NOMO-1 treated with DMSO at 0.1 percent for 48 hours (cell line): ENCODE measurements around the gene KLHDC7A.
"Not testable (repeated sequence)": the region's sequence is repeated elsewhere in the genome, so short reads cannot be mapped to it uniquely, and the experiment has no call there.

Source experiments
- DNase-seq: peaks from one replicate; lab custom pipeline; 2025; ENCODE audit not compliant: unreplicated experiment; lab: John Stamatoyannopoulos, UW

Gene KLHDC7A

DNA sequence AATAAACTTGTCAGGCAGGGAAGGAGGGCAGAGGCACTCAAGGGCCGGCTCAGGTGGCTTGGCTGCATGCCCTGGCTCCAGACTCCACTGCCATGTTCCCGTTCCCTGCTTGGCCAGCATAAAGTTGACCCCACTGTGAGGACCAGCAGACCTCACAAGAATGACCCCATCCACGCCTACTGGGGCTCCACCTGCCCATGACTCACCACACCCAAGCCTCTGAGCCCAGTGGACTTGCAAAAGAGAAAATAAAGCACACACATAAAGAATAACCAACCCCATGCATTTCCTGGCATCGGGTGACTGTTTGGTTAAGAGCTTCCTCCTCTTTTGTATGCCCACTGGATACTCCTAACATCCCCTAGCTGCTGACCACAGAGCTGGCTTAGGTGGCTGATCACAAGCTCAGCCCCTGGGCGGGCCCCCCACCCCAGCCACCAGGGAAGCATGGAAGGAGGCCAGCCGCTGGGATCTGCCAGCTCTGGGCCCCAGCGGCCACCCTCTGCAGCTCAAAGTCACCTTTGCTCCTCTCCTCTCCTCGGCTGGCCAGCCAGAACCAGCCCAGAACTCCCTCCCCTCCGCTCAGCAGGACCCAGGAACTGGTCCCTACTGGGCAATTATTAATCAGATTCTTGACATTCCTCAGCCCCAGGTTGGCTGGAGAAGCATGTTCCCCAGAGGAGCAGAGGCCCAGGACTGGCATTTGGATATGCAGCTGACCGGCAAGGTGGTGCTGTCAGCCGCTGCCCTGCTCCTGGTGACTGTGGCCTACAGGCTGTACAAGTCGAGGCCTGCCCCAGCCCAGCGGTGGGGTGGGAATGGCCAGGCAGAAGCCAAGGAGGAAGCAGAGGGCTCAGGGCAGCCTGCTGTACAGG lies at the start of gene KLHDC7A:
Gene KLHDC7A, plus strand, starts transcription at position 616 of the 875 bp plus-strand sequence. Its CDS starts 52 bp downstream, at position 668.
- no peak for DNase-seq

DNA sequence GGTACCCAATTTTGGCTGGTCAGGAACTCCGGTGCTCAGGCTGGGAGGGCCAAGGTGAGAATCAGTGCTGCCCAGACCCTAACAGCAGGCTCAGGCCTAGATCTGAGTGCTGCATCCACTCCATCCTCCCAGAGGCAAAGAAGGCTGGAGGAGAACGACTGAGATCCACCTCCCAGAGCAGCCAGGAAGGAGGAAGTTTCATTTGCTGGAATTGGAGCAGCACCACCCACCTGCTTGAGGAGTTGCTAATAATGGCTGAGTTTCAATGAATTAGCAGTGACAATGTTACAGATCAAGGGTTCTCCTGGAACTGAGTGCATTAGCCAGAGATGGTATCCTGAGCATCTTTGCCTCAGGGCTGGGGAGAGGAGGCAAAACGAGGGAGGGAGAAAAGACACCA lies 46.7 kb upstream of the KLHDC7A start:
- DNase-seq = no peak

DNA sequence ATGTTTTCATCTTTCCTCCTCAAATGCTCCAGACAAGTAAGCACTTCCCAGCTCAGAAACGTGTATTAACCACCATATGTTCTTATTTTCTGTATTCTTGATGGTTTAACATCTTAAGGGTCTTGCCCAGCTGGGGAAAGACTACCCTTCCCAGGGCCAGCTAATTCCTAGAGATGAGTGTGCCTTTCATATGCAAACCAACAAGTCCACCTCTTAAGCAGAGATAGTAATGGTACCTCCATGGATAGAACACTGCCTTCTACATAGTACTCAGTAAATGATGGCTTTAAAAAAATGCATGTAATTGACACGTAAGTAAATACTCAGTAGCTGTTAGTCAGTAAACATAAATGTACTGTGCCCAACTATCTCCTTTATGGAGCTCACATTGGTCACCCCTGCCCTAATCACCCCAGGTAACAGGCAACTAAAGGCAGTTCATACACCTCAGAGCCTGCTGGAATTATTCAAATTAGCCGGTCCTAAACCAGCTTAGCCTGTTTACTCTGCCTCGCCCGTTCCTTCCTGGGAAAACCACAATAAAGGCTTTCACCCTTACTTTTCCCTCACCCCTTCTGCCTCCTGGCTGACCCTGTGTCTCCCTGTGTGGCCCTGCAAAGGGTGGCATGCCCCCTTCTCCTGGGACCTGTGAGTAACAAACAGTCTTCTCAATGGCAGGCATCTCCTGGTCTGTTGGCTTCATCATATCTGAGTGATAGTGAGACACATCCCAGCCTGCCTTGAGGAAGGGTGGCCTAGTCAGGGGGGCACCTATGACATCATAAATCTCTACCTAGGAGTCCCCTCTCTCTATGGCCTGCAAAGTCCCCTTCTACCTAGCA lies 40.1 kb upstream of the KLHDC7A start:
- DNase-seq = no peak

DNA sequence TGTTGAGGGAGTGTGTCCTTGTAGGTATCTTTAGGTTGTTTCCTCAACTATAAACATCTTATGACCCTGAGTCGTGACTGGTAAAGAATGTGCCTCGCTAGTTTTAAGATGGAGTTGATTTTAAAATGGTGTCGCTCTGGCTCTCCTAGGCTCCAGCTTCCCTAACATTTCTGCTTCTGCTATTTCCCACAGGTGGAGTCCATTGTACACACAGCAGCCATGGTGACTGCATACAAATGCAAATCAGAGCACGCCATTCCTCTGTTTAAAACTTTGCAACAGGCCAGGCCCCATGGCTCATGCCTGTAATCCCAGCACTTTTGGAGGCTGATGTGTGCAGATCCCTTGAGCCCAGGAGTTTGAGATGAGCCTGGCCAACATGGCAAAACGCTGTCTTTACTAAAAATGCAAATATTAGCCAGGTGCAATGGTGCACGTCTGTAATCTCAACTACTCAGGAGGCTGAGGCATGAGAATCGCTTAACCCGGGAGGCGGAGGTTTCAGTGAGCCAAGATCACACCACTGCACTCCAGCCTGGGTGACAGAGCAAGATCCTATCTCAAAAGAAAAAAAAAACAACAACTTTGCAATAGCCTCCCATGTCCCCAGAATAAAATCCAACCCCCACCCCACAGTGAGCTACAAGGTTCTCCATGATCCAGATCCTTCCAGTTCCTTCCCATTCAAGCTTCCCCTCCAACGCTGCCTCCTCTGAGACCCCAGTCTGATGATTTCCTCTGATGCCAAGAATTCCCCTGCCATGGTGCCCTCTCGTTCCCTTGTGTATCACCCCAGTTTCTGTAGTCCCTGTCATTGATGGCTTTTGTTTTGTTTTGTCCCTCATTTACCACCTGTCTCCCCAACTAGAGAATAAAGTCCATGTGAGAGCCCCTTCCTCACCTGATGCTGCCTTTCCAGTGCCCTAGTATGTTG lies 36.9 kb upstream of the KLHDC7A start:
- DNase-seq = no peak

DNA sequence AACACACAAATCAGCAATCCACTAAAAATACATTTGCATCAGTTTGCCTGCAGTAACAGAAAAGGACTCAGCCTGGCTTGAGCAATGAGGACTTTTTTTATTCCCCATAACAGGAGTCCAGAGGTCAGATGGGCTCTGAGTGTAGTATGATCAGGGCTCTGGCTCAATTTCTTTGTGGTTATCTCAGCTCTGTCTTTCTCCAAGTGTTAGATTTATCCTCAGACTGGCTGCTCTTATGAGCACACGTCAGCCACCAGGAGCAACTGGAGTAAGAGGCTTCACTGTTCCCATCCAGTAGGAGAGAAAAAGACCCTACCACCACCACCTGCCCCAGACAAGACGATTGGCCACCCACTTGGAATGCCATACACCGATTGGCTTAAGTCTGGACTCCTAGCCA lies 36.2 kb upstream of the KLHDC7A start:
- DNase-seq = no peak

DNA sequence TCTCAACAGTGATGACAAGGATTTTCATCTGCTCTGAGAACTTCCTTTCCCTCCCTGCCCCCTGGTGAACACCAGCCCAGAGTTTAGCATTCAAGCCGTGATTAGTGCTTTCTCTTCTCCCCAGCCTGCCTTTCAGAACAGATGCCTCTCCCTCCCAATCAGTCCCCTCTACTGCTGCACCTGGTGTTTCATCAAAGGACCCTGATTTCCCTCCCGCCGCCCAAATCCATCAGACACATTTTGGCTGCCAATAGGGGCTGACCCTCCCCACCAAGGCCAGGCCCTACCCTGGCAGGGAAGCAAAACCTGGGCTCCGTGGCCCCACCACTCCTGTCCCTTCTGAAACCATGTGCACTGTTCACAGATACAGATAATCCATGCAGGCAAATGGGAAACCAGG lies 34.0 kb upstream of the KLHDC7A start:
- DNase-seq = no peak

DNA sequence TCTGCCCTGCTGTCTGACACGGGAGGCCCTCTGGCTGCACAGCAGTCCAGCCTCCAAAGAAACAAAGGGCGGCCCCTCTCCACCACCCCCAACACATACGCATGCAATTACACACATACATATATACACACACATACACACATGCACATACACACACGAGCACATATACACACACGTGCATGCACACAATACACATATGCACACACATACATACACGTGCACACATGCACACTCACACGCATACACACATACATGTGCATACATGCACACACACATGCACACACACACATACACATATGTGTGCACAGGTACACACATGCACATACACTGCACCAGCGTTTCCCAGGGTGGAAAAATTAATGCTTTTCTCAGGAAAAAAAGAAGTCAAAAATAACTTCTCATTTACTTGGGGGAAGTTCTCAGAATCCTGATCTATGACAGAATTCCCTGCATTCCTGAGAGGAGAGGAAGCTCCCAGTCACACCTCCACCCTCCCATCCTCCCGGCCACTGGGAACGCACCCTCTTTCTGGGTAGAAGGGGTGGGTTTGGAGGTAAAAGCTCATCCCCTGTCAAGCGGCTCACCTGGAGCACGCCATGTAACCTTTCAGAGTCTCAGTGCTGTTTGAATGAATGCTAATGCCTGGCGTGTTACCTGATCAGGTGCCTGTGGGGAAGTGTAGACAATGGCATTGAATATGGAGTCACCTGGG lies 33.1 kb upstream of the KLHDC7A start:
- no peak for DNase-seq

DNA sequence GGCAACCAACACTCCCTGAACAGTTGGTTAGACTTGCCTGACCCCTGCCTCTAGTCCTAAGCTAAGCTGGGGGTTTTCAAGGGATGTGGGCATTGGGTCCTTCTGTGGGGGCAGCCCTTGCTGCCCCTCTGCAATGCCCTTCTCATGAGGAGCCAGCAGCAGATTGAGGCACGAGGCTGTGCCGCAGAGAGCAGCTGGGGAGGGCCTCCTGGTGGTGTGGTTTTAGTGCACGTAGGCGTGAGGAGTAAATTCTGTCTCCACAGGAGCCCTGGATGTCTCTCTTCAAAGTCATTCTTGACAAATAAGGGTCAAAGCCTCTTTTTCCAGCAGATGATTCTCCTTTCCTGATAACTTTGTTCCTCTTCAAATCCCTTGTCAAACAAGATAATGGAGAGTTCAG lies 31.8 kb upstream of the KLHDC7A start:
- DNase-seq = no peak

DNA sequence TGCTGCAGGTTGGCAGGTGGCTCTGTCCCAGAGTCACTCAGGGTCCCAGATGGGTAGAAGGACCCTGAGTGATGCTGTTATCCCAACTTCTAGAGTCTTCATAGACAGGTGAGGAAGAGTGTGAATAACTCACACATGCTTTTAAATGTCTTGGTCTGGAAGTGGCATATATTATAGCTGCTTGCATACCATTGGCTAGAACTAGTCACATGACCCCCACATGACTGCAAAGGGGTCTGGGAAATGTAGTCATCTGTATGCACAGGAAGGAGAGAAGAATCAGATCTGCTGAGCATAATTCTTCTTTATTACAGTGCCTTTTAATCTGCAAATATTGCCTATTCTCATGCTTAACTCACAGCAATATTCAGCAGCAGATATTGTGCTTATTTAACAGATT lies 28.2 kb upstream of the KLHDC7A start:
- no peak for DNase-seq

DNA sequence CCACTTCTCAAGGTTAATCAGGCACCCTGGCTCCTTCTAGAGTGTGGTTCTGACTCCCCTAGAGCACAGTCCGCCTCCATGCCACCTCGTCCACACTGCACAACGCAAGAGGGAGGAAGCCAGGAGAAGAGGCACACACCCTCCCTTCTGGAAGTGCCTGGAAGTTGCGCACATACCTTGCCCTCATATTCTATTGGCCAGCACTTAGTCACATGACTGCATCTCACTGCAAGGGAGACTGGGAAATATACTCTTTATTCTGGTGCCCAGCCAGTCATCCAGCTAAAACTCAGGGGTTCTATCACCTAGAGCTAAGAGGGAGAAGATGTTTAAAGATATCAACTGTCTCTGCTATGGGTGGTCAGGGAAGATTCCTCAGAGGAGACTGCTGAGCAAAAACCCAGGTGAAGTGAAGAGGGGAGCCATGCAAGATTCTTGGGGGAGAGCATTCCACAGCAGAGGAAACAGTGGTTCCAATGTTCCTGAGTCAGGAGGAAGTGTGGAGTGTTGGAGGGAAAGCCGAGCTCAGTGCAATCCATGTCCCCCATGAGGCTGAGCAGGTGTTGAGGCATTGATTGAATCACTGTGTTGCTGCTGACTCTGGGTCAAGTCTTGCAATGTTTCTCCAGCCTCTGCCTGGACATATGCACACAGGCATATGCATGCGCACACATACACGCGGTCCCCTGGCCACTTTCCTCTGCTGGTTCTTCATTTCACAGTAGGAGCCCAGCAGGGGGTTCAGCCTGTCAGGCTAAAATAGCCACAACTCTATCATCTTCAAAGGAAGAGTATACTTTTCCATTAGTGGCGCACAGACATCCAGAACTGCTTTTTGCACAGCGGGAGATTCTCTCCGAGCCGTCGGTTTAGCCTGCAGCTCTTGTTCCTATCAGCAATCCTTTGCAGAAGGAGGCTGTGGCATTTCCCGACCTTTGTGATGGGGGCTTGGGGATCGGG lies 22.3 kb upstream of the KLHDC7A start:
- DNase-seq = no peak

DNA sequence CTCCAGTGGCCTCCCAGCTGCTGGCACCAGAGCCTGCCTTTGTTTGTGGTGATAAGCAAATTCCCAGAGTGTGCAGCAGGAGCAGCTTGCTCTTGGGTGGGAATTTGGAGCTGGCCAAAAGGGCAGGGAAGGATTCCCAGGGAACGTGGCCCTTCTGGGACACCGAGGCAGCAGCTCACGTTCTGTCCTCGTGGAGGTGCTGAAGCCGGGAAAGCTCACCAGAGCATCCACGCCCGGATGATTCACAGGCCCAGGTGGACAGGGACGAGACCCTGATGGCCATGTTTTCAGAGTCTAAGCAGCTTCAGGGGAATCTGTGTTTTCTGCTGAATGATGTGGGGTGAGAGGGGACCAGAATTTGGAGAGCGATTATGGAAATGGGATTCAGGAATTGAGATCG lies 19.1 kb upstream of the KLHDC7A start:
- DNase-seq = no peak

DNA sequence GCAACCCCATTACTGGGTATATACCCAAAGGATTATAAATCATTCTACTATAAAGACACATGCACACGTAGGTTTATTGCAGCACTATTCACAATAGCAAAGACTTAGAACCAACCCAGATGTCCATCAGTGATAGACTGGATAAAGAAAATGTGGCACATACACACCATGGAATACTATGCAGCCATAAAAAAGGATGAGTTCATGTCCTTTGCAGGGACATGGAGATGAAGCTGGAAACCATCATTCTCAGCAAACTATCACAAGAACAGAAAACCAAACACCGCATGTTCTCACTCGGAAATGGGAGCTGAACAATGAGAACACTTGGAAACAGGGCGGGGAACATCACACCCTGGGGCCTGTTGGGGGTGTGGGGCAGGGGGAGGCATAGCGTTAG lies 18.2 kb upstream of the KLHDC7A start:
- not testable (repeated sequence) for DNase-seq

DNA sequence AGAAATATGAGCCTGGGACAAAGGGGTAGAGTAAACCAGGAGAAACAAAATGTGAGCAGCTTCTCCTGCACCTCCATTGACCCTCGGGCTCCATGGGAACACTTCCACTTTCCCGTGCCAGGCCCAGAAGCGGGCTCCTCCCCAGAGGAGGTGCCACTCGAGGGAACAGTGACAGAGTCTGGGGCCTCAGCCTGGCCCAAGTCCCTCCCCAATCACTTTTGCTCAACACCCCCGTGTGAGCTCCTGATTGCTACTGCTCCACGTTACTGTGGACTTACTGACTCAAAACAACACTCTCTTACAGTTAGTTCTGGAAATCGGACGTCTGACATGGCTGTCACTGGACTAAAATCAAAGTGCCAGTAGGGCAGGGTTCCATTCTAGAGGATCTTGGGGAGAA lies 17.7 kb upstream of the KLHDC7A start:
- DNase-seq = no peak

DNA sequence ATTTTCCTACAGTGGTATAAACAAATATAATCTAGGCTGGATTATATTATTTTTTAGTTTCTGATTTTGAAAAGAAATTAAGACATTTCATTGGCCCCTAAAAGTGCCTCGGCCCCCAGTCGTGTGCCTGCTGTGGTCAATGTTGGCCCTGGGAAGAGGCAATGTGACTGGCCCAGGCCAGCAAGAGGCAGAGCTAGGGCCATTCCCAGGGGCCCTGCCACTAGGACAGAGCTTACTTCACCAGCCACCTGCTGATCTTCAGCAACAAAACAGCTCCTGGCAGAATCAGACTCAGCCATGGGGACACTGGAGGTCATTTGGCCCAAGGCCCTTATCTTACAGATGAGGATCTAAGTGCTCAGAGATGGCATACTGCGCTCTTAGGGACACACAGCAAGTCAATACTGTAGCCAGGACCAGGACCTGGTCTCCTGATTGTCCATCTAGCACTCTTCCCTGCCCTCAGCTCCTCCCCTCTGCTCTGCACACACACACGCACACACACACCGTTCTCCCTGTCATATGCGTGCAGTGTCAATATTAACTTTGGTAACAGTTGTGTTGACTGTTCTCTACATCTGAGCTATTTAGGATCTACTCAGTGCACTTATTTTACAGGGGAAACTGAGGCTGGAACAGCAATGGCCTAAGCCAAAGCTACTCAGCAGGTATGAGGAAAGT lies 16.6 kb upstream of the KLHDC7A start:
- no peak for DNase-seq

DNA sequence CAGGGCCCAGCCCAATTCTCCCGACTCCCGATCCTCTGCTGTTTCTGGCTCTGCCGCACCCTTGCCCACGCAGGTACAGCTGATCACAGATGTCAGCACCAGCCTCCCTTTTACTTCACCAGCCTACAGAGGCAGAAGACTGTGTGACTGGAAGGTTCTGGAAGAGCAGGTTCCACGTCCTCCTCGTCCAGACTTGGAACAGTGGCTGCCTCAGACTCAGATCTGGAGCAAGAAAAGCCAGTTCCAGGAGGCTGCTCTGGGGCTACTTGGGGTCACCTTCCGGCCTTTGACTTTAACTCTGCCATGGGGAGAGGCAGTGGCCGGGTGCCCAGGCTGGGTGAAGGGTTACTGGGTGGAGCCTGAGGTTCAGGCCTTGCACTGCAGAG lies 16.1 kb upstream of the KLHDC7A start:
- DNase-seq = no peak

DNA sequence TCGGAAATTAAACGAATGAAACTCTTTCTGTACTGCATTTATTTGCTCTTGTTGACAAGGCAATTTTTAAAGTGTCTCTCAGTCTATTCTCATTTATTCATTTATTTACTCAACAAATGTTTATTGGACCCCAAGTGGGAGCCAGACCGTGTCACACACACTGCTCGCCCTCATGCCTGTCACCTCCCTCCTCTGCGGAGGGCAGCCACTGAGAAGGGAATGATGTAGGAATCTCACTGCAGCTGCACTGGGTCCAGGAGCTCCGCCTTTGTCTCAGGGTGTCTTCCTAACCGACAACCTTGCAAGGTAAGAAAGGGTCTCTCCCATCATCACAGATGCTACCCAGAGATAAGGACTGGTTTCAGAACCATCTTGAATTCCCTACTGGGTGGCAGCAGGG lies 14.1 kb upstream of the KLHDC7A start:
- no peak for DNase-seq

DNA sequence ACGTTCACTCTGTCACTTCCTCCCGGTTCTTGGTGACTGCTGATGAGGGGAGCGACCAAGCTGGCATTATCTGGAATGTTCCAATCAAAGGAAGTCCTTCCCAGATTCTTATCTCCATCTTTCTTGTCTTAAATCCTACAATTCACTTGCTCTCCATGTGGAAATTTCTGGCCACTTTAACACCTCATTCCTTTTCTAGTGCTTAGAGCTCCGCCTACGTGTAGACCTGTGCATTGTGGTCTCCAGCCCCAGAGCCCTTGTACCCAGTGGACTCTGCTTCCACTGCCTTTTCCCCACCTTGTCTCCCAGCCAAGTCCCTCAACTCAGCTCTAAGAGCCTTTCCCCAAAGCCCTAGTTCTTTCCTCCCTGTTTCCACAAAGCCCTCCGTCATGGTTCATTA lies 12.2 kb upstream of the KLHDC7A start:
- DNase-seq = no peak

DNA sequence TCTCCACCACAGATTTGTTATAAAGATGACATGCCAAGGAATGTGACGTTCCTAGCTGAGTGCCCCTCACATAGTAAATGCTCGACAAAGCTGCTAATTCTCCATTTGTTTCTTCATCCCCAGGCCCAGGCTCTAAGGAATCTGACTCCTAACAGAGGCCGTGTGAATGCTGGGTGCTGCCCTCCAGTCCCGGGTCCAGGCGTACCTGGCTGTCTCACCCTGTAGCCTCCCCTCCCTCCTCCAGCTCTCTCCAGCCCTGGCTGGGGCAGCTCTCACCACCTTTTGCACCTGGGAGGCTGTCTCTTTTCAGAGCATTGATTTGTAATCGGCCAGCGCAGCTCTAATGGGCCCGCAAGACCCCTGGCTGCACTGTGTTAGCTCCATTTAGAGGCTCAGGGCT lies 11.2 kb upstream of the KLHDC7A start:
- DNase-seq = no peak
